Brain microvascular endothelial cell (primary cell): ENCODE measurements around the gene ACSF2.
"Not testable (repeated sequence)": the region's sequence is repeated elsewhere in the genome, so short reads cannot be mapped to it uniquely, and the experiment has no call there.

Source experiments
- DNase-seq: peaks from one replicate; pipeline ENCODE4 v3.0.0-alpha.2; 2020
- H3K27ac ChIP-seq: fragments of 250-450 bp; sonication (Bioruptor Pico); 2 replicates; pipeline ENCODE4 v1.5.1; 2020; ENCODE audit warnings: mild to moderate bottlenecking, moderate library complexity
- H3K27me3 ChIP-seq: fragments of 250-450 bp; sonication (Bioruptor Pico); replicated peaks from 2 replicates; pipeline ENCODE4 v1.5.1; 2020; ENCODE audit warnings: mild to moderate bottlenecking
- H3K36me3 ChIP-seq: fragments of 250-450 bp; sonication (Bioruptor Pico); replicated peaks from 2 replicates; pipeline ENCODE4 v1.5.1; 2020; ENCODE audit warnings: mild to moderate bottlenecking
- H3K4me3 ChIP-seq: 2 replicates; pipeline ENCODE4 v1.5.1; 2011; ENCODE audit warnings: low read depth, mild to moderate bottlenecking, control low read depth, low read length, moderate library complexity
- CTCF ChIP-seq: IDR thresholded peaks from 2 replicates; pipeline ENCODE4 v1.5.1; 2011; ENCODE audit warnings: low read depth, mild to moderate bottlenecking, moderate library complexity, low read length, control low read depth, inconsistent platforms; ENCODE audit errors: missing control alignments
- in situ Hi-C: cut with HindIII; loops from 2 replicates; pipeline ENCODE4 v1.10.0; 2017; ENCODE audit warnings: low sequenced_read_pairs, low pct_ligation_motif_present

Gene ACSF2

GRCh38 chr17:50406578-50406977 lies 19.4 kb upstream of the ACSF2 start:
- DNase-seq, result no peak
- no peak overlapping the region for H3K27ac ChIP-seq
- no peak overlapping the region for H3K4me3 ChIP-seq
- in situ Hi-C loops, result no loop called here
- H3K27me3 ChIP-seq, result peaks cover 2% of the 10 kb centered on the region
- H3K36me3 ChIP-seq, result no peaks in the 10 kb centered on the region
- TF ChIP-seq CTCF, result no peak

GRCh38 chr17:50407921-50408320 lies 18.1 kb upstream of the ACSF2 start:
- Histone ChIP-seq H3K4me3 (no peak overlapping the region), H3K27ac (no peak overlapping the region), H3K36me3 (no peaks in the 10 kb centered on the region), H3K27me3 (peaks cover 2% of the 10 kb centered on the region)
- no peak for DNase-seq
- in situ Hi-C loops, result no loop called here
- no peak for TF ChIP-seq CTCF

GRCh38 chr17:50412188-50412732 lies 13.8 kb upstream of the ACSF2 start:
- no peak for TF ChIP-seq CTCF
- H3K27ac ChIP-seq, result no peak overlapping the region
- no peaks in the 10 kb centered on the region for H3K36me3 ChIP-seq
- H3K27me3 ChIP-seq, result no peaks in the 10 kb centered on the region
- no peak overlapping the region for H3K4me3 ChIP-seq
- in situ Hi-C loops, result no loop called here
- DNase-seq, result no peak

GRCh38 chr17:50414808-50415207 lies 11.2 kb upstream of the ACSF2 start:
- no peak for TF ChIP-seq CTCF
- in situ Hi-C loops, result no loop called here
- Histone ChIP-seq H3K36me3 (no peaks in the 10 kb centered on the region), H3K4me3 (no peak overlapping the region), H3K27ac (no peak overlapping the region), H3K27me3 (no peaks in the 10 kb centered on the region)
- peak; percentile 25 for DNase-seq

GRCh38 chr17:50419577-50419976 lies 6.4 kb upstream of the ACSF2 start:
- H3K27ac ChIP-seq, H3K27me3 ChIP-seq, in situ Hi-C loops, H3K36me3 ChIP-seq, DNase-seq, H3K4me3 ChIP-seq: not testable (repeated sequence)

GRCh38 chr17:50420419-50421112 lies 5.5 kb upstream of the ACSF2 start:
- in situ Hi-C loops, result no loop called here
- TF ChIP-seq CTCF, result no peak
- DNase-seq, result no peak
- Histone ChIP-seq H3K36me3 (no peaks in the 10 kb centered on the region), H3K27me3 (no peaks in the 10 kb centered on the region), H3K27ac (no peak overlapping the region), H3K4me3 (no peak overlapping the region)
